ENCODE data around the gene HEATR5B.

- TF ChIP-seq CTCF (IDR thresholded peaks at IDR 0.05; ENCODE audit: low read depth, low read length), result no peak
- TF ChIP-seq POLR2A (IDR thresholded peaks at IDR 0.05; ENCODE audit: extremely low read depth, insufficient read length), result no peak
Measured at GRCh38 chr2:37125416-37125815, 41.2 kb upstream of the HEATR5B start.
